SU-DHL-6 (cell line): ENCODE measurements around the gene CASP8AP2.

Experiments
- H2AFZ ChIP-seq: fragments of 200-600 bp; sonication (generic); 2 replicates; pipeline ENCODE4 v1.6.1; 2014; ENCODE audit warnings: low read depth, mild to moderate bottlenecking, moderate library complexity, mixed read lengths, antibody characterized with exemption, low read length; ENCODE audit not compliant: severe bottlenecking
- H3F3A ChIP-seq: fragments of 200-600 bp; shearing (Covaris generic); 2 replicates; pipeline ENCODE4 v1.6.0; 2016; ENCODE audit warnings: antibody characterized with exemption, mild to moderate bottlenecking; ENCODE audit not compliant: insufficient read depth
- H3K27ac ChIP-seq: fragments of 200-600 bp; sonication (generic); 2 replicates; pipeline ENCODE4 v1.5.1; 2016; ENCODE audit warnings: low read depth, mild to moderate bottlenecking, low read length, moderate library complexity, mixed read lengths
- H3K27me3 ChIP-seq: fragments of 200-600 bp; sonication (generic), shearing (Covaris generic); 2 replicates; pipeline ENCODE4 v1.6.0; 2014; ENCODE audit warnings: mild to moderate bottlenecking, low read length
- H3K36me3 ChIP-seq: fragments of 200-600 bp; sonication (generic); 2 replicates; pipeline ENCODE4 v1.6.1; 2014; ENCODE audit warnings: mild to moderate bottlenecking, low read length, mixed read lengths
- H3K4me2 ChIP-seq: fragments of 300-600, 200-600 bp; shearing (Covaris generic), sonication (generic); 2 replicates; pipeline ENCODE4 v1.6.0; 2014; ENCODE audit warnings: low read length, low read depth, mild to moderate bottlenecking; ENCODE audit not compliant: poor library complexity, severe bottlenecking
- H3K4me3 ChIP-seq: fragments of 200-600 bp; sonication (generic); 2 replicates; pipeline ENCODE4 v1.5.1; 2014; ENCODE audit warnings: antibody characterized with exemption, low read length, mild to moderate bottlenecking, mixed read lengths; ENCODE audit not compliant: insufficient read depth, poor library complexity, severe bottlenecking
- H3K79me2 ChIP-seq: fragments of 200-600 bp; sonication (generic); 2 replicates; pipeline ENCODE4 v1.6.1; 2014; ENCODE audit warnings: mild to moderate bottlenecking, low read length, moderate library complexity; ENCODE audit not compliant: insufficient read depth
- H3K9ac ChIP-seq: fragments of 200-600 bp; sonication (generic); 2 replicates; pipeline ENCODE4 v1.7.0; 2014; ENCODE audit warnings: mild to moderate bottlenecking, low read length
- H3K9me2 ChIP-seq: fragments of 200-600 bp; sonication (generic); replicated peaks from 2 replicates; pipeline ENCODE4 v1.6.1; 2014; ENCODE audit warnings: low read length; ENCODE audit not compliant: insufficient read depth
- H3K9me3 ChIP-seq: fragments of 200-600 bp; sonication (generic); 2 replicates; pipeline ENCODE4 v1.6.1; 2014; ENCODE audit warnings: low read length, mixed read lengths; ENCODE audit not compliant: insufficient read depth
- H4K20me1 ChIP-seq: fragments of 200-600 bp; sonication (generic); 2 replicates; pipeline ENCODE4 v1.6.1; 2014; ENCODE audit warnings: low read depth, mild to moderate bottlenecking, antibody characterized with exemption, low read length, moderate library complexity, mixed read lengths
- CTCF ChIP-seq: fragments of 200-600 bp; sonication (generic); IDR thresholded peaks from one replicate; pipeline ENCODE4 v1.5.1; 2017; ENCODE audit warnings: antibody characterized with exemption, mild to moderate bottlenecking, low read length, moderate library complexity; ENCODE audit not compliant: insufficient read depth, poor library complexity, severe bottlenecking
- EZH2phosphoT487 ChIP-seq: fragments of 200-600 bp; sonication (generic), shearing (Covaris generic); conservative IDR thresholded peaks from 2 replicates; pipeline ENCODE4 v1.6.1; 2018; ENCODE audit warnings: mild to moderate bottlenecking, antibody characterized with exemption, low read length, moderate library complexity, mixed read lengths

The CASP8AP2 gene

GRCh38 chr6:89784838-89785237 is 44.8 kb upstream of the CASP8AP2 start:
- Histone ChIP-seq H3K27me3 (no peaks in the 10 kb centered on the region), H3K27ac (no peak overlapping the region), H3F3A (no peaks in the 10 kb centered on the region), H3K9me3 (no peaks in the 10 kb centered on the region), H3K9ac (no peak overlapping the region), H3K4me3 (no peak overlapping the region), H4K20me1 (no peaks in the 10 kb centered on the region), H3K9me2 (no peaks in the 10 kb centered on the region), H3K79me2 (no peaks in the 10 kb centered on the region), H3K36me3 (peaks cover 41% of the 10 kb centered on the region), H3K4me2 (no peak overlapping the region), H2AFZ (no peak overlapping the region)
- TF ChIP-seq CTCF (no peak), EZH2phosphoT487 (no peak)

DNA sequence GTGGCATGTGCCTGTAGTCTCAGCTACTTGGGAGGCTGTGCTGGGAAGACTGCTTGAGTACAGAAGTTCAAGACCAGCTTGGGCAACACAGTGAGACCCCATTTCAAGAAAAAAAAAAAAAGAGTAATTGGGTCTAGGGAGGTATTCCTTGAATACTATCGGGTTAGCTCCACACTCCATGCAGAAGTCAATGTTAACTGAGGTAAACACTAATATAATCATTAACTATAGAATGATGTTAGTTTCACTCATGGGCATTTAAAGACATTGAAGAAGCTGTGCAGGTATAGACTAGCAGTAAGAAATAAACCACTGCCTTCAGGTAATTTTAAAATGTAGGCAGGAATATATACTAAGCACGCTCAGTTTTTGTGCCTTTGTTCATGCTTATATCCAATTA is 42.7 kb upstream of the CASP8AP2 start:
- H3K27ac ChIP-seq, result no peak overlapping the region
- no peak overlapping the region for H3K4me3 ChIP-seq
- no peaks in the 10 kb centered on the region for H3K9me2 ChIP-seq
- H3K79me2 ChIP-seq, result no peaks in the 10 kb centered on the region
- no peaks in the 10 kb centered on the region for H3K27me3 ChIP-seq
- H3K9ac ChIP-seq, result no peak overlapping the region
- no peaks in the 10 kb centered on the region for H4K20me1 ChIP-seq
- H3F3A ChIP-seq, result no peaks in the 10 kb centered on the region
- H3K9me3 ChIP-seq, result no peaks in the 10 kb centered on the region
- H3K4me2 ChIP-seq, result no peak overlapping the region
- no peak overlapping the region for H2AFZ ChIP-seq
- TF ChIP-seq EZH2phosphoT487 (no peak), CTCF (no peak)
- peaks cover 39% of the 10 kb centered on the region for H3K36me3 ChIP-seq

DNA sequence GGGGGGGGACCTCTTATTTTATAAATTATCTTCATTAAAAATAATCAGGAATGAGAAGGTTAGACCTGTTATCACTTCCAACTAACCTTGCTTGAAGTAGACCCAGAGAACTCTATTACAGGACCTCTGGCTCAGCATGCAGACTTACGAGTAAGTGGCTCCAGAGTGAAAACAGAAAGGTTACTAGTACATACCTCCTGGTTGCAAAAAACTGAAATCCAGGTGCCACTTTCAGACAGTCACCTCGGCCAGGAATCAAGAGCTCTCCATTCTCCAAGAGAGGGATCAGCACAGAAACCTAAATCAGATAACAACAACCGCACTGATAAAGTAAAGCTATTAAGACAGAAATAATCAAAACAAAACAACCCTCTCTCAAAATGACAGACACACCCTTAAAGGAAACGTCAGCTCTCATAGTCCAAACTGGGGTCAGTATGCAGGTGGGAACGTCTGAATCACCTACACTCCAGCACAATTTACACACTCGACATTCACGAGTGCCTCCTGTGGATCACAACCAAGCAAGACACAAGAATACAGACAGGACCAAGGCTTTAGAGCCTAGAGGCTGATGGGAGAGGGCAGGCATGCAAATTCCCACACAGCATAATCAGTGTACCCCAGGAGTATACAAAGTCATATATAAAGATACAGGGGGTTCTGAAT is 41.9 kb upstream of the CASP8AP2 start:
- Histone ChIP-seq H3K9ac (no peak overlapping the region), H3K27me3 (no peaks in the 10 kb centered on the region), H3K9me3 (no peaks in the 10 kb centered on the region), H3K4me2 (no peak overlapping the region), H3K9me2 (no peaks in the 10 kb centered on the region), H2AFZ (no peak overlapping the region), H3K4me3 (no peak overlapping the region), H4K20me1 (no peaks in the 10 kb centered on the region), H3K27ac (no peak overlapping the region), H3K36me3 (peaks cover 42% of the 10 kb centered on the region), H3F3A (no peaks in the 10 kb centered on the region), H3K79me2 (no peaks in the 10 kb centered on the region)
- no peak for TF ChIP-seq CTCF
- no peak for TF ChIP-seq EZH2phosphoT487
